ENCODE data around the gene ELFN2. TPM values are rescaled to one million over a fixed set of nuclear protein-coding genes. Genes with fewer than 3 reads are reported as not detected.

Gene ELFN2
- total RNA-seq, 6 experiments from 2014 or later = 1.2 to 5.8 (median 1.4) TPM

GRCh38 chr22:37419969-37420685 lies 7.2 kb downstream of the ELFN2 start:
- TF ChIP-seq CTCF (IDR thresholded peaks at IDR 0.05) = no peak
- H3K36me3 Mint-ChIP-seq (ENCODE audit: low read depth) = no peaks in the 10 kb centered on the region
- H3K4me1 Mint-ChIP-seq (ENCODE audit: low read depth) = peaks cover 19% of the 10 kb centered on the region
- H3K4me3 Mint-ChIP-seq = peak overlapping the region; percentile 82
- no peak for DNase-seq
- peaks cover 29% of the 10 kb centered on the region for H3K27me3 Mint-ChIP-seq (ENCODE audit: insufficient read depth)
- no peaks in the 10 kb centered on the region for H3K9me3 Mint-ChIP-seq
- no peak overlapping the region for H3K27ac Mint-ChIP-seq

GRCh38 chr22:37419370-37419968 lies 7.8 kb downstream of the ELFN2 start:
- Mint-ChIP-seq H3K9me3 (no peaks in the 10 kb centered on the region), H3K27ac (no peak overlapping the region), H3K27me3 (ENCODE audit: insufficient read depth) (peaks cover 34% of the 10 kb centered on the region), H3K36me3 (ENCODE audit: low read depth) (no peaks in the 10 kb centered on the region), H3K4me1 (ENCODE audit: low read depth) (peaks cover 19% of the 10 kb centered on the region), H3K4me3 (peak overlapping the region; percentile 75)
- TF ChIP-seq CTCF (IDR thresholded peaks at IDR 0.05) = no peak
- DNase-seq = no peak

GRCh38 chr22:37418627-37419369 lies 8.5 kb downstream of the ELFN2 start:
- Mint-ChIP-seq H3K4me3 (peak overlapping the region; percentile 75), H3K27me3 (ENCODE audit: insufficient read depth) (peaks cover 32% of the 10 kb centered on the region), H3K9me3 (no peaks in the 10 kb centered on the region), H3K27ac (no peak overlapping the region), H3K4me1 (ENCODE audit: low read depth) (peaks cover 19% of the 10 kb centered on the region), H3K36me3 (ENCODE audit: low read depth) (no peaks in the 10 kb centered on the region)
- no peak for TF ChIP-seq CTCF (IDR thresholded peaks at IDR 0.05)
- DNase-seq = no peak

GRCh38 chr22:37417677-37418348 lies 9.5 kb downstream of the ELFN2 start:
- no peak for DNase-seq
- Mint-ChIP-seq H3K36me3 (ENCODE audit: low read depth) (no peaks in the 10 kb centered on the region), H3K27me3 (ENCODE audit: insufficient read depth) (peaks cover 39% of the 10 kb centered on the region), H3K4me1 (ENCODE audit: low read depth) (peaks cover 19% of the 10 kb centered on the region), H3K9me3 (no peaks in the 10 kb centered on the region), H3K27ac (no peak overlapping the region), H3K4me3 (no peak overlapping the region)
- TF ChIP-seq CTCF (IDR thresholded peaks at IDR 0.05) = no peak

- Mint-ChIP-seq H3K9me3 (no peaks in the 10 kb centered on the region), H3K27ac (no peak overlapping the region; the same call in 1 of the 2 replicates), H3K4me1 (ENCODE audit: low read depth) (peaks cover 19% of the 10 kb centered on the region), H3K27me3 (ENCODE audit: insufficient read depth) (peaks cover 40% of the 10 kb centered on the region), H3K4me3 (no peak overlapping the region), H3K36me3 (ENCODE audit: low read depth) (no peaks in the 10 kb centered on the region)
- no peak for DNase-seq
- no peak for TF ChIP-seq CTCF (IDR thresholded peaks at IDR 0.05)
These were observed 10.0 kb downstream of the ELFN2 start for GRCh38 chr22:37417264-37417663.
